HT1080 (cell line): ENCODE measurements around the gene PKP3. TPM values are rescaled to one million over a fixed set of nuclear protein-coding genes. Genes with fewer than 3 reads are reported as not detected.
A peak's percentile ranks its signal among the peaks of the same experiment; 100 is the strongest.
"Not testable (repeated sequence)": the region's sequence is repeated elsewhere in the genome, so short reads cannot be mapped to it uniquely, and the experiment has no call there.

Experiments used
- DNase-seq: peaks from one replicate; pipeline ENCODE4 v3.0.0-alpha.2; 2015; ENCODE audit warnings: low read depth
- total RNA-seq: library from RNA; depleted of rRNA; stranded (reverse); fragments of >200 nt; shearing (Covaris generic); gene quantifications from 2 replicates; pipeline ENCODE4 v1.2.3, GENCODE V29; 2014

The PKP3 gene
- total RNA-seq, 1 experiment from 2014 or later = 12.0 TPM

DNA sequence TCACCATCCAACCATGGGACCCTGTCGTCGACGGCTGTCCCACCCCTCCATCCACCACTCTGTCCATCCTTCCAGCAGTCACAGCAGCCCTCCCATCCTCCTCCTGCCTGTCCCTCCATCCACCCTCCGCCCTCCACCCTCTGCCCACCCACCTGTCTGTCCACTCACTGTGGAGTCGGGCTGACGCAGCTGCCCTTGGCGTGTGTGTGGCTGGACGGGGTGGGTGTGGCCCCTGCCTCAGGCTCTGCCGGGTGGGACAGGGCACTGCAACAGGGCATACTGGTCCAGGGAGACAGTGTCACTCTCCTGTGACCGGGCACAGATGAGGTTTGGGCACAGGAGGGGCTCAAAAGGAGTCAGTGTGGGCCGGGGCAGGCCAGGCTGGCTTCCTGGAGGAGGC, 1.9 kb downstream of the PKP3 start:
- DNase-seq = no peak

DNA sequence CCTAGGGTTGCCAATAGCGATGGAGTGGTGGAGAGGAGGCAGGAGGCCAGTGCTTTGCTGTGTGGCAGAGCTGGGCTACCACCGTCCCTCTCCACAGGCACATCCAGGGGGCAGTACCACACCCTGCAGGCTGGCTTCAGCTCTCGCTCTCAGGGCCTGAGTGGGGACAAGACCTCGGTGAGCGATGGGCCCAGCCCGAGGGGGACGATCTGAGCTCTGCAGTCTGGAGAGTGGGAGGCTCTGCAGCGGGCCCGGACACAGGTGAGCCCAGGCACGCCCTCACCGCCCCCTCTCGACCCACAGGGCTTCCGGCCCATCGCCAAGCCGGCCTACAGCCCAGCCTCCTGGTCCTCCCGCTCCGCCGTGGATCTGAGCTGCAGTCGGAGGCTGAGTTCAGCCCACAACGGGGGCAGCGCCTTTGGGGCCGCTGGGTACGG, 2.5 kb downstream of the PKP3 start:
- DNase-seq = peak; percentile 40

DNA sequence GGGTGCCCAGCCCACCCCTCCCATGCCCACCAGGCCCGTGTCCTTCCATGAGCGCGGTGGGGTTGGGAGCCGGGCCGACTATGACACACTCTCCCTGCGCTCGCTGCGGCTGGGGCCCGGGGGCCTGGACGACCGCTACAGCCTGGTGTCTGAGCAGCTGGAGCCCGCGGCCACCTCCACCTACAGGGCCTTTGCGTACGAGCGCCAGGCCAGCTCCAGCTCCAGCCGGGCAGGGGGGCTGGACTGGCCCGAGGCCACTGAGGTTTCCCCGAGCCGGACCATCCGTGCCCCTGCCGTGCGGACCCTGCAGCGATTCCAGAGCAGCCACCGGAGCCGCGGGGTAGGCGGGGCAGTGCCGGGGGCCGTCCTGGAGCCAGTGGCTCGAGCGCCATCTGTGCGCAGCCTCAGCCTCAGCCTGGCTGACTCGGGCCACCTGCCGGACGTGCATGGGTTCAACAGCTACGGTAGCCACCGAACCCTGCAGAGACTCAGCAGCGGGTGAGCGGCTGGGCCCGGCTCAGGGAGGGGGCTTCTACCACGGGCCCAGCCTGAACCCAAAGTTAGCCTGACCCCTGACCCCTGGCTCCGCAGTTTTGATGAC, 3.0 kb downstream of the PKP3 start:
- no peak for DNase-seq

DNA sequence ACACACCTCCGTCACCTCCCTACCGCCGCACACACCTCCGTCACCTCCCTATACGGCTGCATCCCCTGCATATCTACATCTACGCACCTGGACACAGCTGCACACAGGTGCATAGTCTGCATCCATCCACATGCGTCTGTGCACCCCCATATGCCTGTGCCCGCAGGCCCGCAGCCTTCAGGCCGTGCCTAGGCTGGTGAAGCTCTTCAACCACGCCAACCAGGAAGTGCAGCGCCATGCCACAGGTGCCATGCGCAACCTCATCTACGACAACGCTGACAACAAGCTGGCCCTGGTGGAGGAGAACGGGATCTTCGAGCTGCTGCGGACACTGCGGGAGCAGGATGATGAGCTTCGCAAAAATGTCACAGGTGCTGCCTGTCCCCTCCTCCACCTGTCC, 4.8 kb downstream of the PKP3 start:
- DNase-seq = no peak

DNA sequence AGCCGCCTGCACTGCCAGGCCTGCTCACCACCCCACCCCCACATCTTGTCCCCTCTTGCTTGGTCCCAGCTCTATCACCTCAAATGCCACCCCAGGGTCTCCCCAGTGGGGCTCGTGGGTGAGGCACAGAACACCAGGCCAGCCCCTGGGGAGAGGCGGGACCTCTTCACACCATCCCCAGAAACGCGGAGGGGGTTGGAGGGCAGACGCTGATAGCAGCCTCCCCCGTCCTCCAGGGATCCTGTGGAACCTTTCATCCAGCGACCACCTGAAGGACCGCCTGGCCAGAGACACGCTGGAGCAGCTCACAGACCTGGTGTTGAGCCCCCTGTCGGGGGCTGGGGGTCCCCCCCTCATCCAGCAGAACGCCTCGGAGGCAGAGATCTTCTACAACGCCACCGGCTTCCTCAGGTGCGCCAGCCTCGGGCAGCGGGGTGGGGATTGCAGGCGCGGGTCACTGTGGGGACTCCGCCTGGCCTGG, 5.8 kb downstream of the PKP3 start:
- no peak for DNase-seq

DNA sequence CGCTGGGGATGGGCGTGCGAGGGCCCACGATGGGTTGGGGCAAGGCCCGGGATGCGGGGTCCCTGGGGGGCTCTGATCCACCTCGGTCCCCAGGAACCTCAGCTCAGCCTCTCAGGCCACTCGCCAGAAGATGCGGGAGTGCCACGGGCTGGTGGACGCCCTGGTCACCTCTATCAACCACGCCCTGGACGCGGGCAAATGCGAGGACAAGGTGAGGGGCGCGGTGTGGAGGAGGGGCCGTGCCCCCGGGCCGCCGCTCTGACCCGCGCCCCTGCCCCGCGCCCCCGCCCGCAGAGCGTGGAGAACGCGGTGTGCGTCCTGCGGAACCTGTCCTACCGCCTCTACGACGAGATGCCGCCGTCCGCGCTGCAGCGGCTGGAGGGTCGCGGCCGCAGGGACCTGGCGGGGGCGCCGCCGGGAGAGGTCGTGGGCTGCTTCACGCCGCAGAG, 6.3 kb downstream of the PKP3 start:
- no peak for DNase-seq

DNA sequence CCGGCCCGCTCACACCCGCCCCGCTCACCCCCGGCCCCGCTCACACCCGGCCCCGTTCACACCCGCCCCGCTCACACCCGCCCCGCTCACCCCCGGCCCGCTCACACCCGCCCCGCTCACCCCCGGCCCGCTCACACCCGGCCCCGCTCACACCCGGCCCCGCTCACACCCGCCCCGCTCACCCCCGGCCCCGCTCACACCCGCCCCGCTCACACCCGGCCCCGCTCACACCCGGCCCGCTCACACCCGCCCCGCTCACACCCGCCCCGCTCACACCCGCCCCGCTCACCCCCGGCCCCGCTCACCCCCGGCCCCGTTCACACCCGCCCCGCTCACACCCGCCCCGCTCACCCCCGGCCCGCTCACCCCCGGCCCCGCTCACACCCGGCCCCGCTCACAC, 7.2 kb downstream of the PKP3 start:
- not testable (repeated sequence) for DNase-seq

DNA sequence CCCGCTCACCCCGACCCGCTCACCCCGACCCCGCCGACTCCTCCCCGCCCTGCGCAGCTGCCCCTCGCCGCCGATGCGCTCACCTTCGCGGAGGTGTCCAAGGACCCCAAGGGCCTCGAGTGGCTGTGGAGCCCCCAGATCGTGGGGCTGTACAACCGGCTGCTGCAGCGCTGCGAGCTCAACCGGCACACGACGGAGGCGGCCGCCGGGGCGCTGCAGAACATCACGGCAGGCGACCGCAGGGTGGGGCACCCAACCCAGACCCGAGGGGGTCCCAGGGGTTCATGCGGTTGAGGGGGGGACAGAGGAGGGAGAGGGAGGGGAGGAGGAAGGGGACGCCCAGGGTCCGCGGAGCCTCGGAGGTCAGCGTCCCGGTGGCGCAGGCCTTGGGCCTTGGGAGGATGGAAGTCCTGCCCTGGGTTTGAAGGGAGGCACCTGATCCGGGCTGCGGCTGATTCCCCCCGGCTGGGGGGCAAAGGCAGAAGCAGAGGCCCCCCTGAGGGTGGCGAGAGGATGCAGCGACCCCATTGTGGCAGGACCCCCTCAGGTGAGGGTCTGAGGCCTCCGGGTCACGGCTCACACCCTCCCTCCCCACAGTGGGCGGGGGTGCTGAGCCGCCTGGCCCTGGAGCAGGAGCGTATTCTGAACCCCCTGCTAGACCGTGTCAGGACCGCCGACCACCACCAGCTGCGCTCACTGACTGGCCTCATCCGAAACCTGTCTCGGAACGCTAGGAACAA, 9.2 kb downstream of the PKP3 start:
- no peak for DNase-seq

DNA sequence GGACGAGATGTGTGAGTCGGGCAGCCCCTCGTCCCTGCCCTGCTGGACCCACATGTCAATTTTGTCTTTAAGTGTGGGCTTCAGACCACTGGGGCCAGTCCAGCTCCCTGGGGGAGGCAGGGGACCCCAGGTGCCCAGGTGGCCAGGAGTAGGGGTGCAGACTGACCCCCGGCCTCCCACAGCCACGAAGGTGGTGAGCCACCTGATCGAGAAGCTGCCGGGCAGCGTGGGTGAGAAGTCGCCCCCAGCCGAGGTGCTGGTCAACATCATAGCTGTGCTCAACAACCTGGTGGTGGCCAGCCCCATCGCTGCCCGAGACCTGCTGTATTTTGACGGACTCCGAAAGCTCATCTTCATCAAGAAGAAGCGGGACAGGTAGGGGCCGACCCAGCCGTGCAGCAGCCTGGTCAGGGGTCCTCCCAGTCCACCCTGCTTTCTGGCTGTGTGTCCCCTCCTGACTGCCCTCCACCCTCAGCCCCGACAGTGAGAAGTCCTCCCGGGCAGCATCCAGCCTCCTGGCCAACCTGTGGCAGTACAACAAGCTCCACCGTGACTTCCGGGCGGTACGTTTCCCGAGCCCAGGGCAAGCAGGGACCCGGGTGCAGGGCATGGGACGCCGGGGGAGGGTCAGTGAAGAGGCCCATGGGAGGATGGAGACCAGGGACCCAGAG, 9.9 kb downstream of the PKP3 start:
- no peak for DNase-seq

DNA sequence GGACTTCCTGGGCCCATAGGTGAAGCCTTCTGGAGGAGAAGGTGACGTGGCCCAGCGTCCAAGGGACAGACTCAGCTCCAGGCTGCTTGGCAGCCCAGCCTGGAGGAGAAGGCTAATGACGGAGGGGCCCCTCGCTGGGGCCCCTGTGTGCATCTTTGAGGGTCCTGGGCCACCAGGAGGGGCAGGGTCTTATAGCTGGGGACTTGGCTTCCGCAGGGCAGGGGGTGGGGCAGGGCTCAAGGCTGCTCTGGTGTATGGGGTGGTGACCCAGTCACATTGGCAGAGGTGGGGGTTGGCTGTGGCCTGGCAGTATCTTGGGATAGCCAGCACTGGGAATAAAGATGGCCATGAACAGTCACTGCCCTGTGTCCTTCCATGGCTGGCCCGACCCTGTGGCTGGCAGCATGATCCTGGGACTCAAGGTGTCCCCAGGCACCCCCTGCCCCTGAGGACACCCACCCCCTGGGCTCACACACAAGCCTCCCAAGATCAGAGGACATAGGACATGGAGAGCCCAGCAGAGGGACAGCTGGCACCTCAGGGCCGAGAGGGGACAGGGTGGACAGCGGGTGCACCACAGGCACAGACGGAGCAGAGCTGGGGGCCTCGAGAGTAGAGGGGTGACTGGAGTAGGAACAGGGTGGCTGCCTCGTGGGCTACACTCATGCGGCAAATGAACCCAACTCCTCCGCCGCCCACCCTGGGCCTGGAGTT, 10.7 kb downstream of the PKP3 start:
- DNase-seq = no peak

DNA sequence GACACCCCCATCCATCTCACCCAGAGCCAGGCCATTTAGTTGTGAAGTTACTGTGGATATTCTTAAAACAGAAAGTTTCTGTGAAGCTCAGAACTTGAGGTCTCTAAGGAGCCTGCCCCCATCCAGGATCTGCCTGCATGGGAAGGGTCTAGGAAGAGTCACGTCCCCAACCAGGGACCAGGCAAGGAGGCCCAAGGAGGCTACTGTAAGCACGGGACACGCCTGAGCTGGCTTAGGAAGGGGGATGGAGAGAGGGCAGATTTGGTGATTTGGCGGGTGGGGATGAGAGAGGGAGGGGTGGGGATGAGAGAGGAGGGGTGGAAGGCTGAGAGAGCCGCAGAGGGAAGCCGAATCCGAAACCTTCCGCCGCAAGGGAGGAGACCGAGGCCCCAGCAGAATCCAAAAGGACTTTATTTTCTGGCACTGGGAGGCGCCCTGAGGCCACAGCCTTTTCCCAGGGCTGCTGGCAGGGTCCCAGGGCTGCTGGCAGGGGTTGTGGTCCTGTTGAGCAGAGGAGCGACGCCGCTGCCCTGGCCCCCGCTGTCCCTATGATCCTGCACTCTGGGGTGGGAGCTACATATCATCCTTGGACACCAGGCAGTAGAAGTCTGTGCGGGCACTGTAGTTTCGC, 11.4 kb downstream of the PKP3 start:
- DNase-seq = no peak

DNA sequence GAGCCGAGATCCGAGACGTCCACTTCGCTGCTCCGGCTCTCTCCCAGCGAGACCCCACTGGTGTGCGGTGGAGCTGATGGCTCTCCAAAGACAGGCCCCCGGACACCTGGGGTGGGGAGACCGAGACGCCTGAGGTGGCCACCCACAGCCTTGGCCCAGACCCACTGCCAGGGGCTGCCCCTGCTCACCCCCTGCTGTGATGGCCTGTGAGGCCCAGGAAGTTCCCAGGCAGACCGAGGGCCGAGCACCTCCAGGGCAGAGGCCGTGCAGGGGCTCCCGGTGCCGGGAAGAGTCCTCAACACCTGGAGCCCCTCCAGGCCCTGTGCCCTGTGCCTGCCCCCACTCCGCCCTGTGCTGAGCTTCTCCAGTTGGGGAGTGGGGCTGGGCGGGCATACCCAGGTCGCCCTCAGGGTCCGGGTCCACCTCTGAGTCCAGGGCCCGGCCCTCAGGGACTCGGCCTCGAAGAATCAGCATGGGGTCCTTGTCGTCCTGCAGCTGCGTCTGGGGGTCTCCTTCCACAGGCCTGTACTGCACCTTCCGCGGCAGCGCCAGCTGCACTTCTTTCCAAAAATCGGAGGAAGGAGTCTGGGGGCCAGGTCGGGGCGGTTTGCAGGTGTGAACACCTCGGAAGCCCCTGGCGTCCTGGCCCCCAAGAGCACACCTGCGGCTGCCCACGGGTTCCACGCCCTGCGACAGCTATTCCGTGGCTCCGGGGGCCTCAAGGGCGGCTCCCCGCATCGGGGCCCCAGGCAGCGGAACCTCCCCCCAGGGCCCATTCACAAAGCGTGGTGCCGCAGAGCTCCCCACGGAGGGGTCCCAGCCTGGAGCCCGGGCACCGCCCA, 12.2 kb downstream of the PKP3 start:
- no peak for DNase-seq

DNA sequence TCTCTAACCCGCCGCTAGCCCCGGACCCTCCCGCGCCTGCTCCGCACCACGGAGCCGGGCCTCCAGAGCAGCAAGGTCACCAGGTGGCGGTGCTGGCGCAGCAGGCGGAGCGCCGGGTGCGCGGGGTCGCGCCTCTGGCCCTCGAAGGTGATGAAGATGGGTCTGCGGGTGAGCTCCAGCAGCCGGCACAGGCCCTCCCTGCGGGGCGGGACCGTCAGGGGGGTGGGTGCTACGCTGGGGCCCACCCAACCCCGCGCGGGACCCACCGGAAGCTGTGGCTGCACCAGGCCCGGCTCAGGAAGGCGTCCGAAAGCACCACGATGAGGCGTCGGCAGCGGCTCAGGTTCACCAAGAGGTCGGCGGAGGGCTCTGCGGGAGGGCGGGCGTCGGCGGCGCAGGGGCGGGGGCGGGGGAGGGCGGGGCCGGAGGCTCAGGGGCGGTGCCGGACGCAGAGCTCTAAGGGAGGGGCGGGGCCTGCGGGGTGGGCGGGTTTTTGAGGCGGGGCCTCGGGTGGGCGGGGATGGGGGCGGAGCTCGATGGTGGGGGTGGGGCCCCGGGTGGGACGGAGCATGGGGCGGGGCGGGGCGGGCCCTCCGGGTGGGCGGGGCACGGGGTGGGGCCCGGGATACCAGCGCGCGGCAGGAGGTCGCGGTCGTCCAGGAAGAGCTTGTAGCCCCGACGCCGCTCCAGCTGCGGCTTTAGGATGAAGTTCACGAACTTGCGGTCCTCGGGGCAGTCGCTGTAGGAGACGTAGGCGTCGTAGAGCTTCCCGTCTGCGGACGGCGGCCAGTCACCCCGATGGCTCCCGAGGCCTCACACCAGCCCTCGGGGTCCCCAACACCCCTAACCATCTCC, 13.0 kb downstream of the PKP3 start:
- DNase-seq = no peak

DNA sequence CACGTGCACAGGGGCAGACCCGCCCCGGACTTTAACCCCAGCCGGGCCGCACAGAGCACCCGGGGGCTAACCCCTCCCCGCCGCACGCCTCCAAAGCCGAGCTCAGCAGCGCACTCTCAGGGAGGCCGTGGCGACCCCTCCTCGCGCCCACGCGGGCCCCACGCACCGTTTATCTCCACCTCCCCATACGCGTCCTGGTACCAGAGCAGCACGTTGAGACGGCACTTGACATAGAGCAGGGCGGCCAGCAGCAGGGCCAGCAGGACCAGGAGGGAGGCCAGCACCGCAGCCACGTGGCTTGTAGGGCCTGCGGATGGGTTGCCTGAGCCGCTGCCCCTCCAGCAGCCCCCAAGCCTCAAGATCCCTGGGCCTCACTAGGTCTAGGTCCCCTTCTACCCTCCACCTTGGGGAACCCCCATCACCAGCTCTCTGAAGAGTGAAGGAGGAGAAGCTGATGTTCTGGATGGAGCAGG, 13.7 kb downstream of the PKP3 start:
- no peak for DNase-seq

DNA sequence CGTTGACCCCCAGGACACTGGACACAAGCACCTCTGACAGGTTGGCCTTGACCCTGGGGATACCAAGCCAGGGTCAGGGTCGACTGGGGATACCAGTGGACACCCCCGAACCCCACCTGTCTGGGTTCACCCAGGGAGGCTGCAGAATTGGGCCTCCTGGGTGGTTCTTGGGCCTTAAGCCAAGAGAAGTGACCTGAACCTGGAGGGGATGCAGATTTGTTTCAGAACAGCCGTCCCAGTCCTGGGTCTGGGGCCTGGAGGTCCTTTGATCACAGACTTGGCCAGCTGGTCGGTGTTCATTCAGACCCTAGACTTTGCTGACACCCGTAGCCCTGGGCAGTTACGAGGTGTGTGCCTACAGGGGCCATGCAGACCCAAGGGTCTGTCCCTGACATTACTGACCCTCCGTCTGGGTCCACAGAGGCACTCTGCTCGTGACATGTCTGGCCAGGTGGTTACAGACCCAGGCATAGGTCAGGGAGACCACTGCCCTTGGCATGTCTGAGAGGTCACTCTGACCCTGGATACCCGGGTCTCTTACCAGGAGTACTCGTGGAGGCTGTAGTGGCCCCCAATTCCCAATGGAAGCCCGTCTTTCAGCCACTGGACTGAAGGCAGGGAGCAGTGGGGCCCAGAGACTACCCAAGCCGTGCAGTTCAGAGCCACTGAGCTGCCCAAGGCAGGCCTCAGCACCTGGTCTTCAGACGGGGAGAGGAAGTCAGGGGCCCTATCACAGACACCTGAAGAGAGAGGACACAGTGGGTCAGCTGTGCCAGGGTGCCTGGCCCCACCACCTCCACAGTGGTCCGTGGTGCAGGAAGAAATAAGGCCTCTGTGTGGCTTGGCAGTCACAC, 14.4 kb downstream of the PKP3 start:
- no peak for DNase-seq

DNA sequence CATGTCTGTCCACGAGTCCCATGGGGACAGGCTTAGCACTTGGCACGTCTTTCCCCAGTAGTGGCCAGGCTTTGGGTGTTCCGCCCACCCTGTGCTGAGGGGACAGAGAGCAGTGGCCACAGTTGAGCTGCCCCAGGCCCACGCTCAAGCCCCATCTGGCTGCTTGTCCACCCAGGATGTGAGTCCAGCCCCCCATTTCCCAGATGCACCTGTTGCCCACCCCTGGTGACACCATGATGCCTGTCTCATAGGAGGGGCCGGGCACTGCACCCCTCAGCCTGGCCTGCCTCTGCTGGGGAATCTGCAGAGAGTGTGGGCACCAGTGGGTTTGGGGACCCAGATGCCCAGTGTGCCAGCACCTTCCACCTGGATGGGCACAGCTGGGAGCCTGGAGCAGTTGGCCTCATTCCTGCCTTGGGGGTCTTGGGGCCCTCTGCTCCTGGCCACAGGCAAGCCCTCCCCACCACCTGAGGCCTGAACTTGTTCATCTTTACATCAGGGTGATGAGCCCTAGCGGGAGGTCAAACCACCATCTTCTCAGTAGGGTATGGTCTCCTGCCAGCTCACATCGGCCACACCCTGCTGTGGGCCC, 15.1 kb downstream of the PKP3 start:
- DNase-seq = no peak

DNA sequence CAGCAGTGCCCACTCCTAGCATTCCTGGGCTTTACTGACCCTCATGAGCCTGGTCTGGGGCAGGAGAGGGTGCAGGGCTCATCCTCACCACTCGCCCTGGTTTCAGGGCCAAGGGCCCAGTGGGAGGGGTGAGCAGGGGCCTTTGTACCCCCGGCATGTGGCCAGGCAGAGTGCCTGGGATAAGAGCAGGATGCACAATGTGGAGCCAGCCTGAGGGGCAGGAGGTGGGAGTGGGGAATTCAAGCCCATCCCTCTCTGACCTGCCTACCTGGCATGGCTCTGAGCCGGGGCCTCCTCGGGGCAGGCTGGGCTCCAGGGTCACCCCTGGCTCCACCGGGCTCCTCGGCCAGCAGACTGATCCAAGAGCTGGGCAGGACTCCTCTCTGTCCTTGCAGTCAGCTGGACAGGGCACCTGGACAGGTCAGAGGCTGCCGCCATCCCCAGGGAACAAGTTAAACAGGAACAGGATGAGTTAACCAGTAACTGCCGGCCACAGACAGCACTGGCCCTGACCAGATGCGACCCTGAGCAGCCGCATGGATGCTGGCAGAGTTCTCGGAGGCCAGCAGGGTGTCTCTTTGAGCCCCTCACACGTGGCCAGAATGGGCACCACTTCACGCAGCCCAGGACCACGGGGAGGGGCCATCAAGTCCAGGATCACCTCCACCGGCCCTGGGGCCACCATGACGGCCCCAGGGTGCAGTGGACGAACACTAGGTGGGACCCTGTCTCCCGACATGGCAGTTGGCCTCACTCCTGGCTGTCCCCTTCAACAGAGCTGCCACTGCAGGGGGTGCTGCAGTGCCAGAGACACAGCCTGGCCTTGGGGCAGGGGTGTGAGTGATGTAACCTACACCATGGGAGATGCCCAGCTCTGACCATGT, 15.8 kb downstream of the PKP3 start:
- DNase-seq = no peak
